Effector memory CD4-positive, alpha-beta T cell (primary cell): Measurements from ENCODE around the gene TTYH1.

Source experiments
- DNase-seq, 3 donors: peaks; one replicate each; pipeline ENCODE4 v3.0.0-alpha.2; 2020
- H3K27ac ChIP-seq: 2 replicates; pipeline ENCODE4 v1.7.0; 2013; ENCODE audit warnings: mild to moderate bottlenecking, low read length, moderate library complexity; ENCODE audit not compliant: insufficient read depth, poor library complexity, severe bottlenecking
- H3K27me3 ChIP-seq: replicated peaks from 2 replicates; pipeline ENCODE4 v1.7.0; 2013; ENCODE audit warnings: mild to moderate bottlenecking, low read length; ENCODE audit not compliant: insufficient read depth, control insufficient read depth, poor library complexity, severe bottlenecking
- H3K36me3 ChIP-seq: 2 replicates; pipeline ENCODE4 v1.7.0; 2013; ENCODE audit warnings: mild to moderate bottlenecking, low read length, moderate library complexity; ENCODE audit not compliant: control insufficient read depth, insufficient read depth
- H3K4me1 ChIP-seq: 2 replicates; pipeline ENCODE4 v1.7.0; 2013; ENCODE audit warnings: low read length, mild to moderate bottlenecking; ENCODE audit not compliant: control insufficient read depth, insufficient read depth, poor library complexity, severe bottlenecking
- H3K4me3 ChIP-seq: 2 replicates; pipeline ENCODE4 v1.7.0; 2013; ENCODE audit warnings: low read length, low read depth, mild to moderate bottlenecking; ENCODE audit not compliant: insufficient read depth, poor library complexity, severe bottlenecking
- H3K9me3 ChIP-seq: 2 replicates; pipeline ENCODE4 v1.7.0; 2013; ENCODE audit warnings: mild to moderate bottlenecking, low read length, moderate library complexity; ENCODE audit not compliant: control insufficient read depth

The TTYH1 gene

GRCh38 chr19:54428323-54429175 lies 13.3 kb downstream of the TTYH1 start:
- H3K27ac ChIP-seq: no peak overlapping the region
- no peaks in the 10 kb centered on the region for H3K9me3 ChIP-seq
- peaks cover 10% of the 10 kb centered on the region for H3K4me1 ChIP-seq
- H3K27me3 ChIP-seq: peaks cover 18% of the 10 kb centered on the region
- no peaks in the 10 kb centered on the region for H3K36me3 ChIP-seq
- no peak for DNase-seq
- no peak overlapping the region for H3K4me3 ChIP-seq

- no peak for DNase-seq
- Histone ChIP-seq H3K27ac (no peak overlapping the region), H3K4me1 (peaks cover 10% of the 10 kb centered on the region), H3K9me3 (no peaks in the 10 kb centered on the region), H3K36me3 (no peaks in the 10 kb centered on the region), H3K27me3 (peaks cover 18% of the 10 kb centered on the region), H3K4me3 (no peak overlapping the region)
These were observed 13.9 kb downstream of the TTYH1 start for GRCh38 chr19:54429176-54429495.

DNA sequence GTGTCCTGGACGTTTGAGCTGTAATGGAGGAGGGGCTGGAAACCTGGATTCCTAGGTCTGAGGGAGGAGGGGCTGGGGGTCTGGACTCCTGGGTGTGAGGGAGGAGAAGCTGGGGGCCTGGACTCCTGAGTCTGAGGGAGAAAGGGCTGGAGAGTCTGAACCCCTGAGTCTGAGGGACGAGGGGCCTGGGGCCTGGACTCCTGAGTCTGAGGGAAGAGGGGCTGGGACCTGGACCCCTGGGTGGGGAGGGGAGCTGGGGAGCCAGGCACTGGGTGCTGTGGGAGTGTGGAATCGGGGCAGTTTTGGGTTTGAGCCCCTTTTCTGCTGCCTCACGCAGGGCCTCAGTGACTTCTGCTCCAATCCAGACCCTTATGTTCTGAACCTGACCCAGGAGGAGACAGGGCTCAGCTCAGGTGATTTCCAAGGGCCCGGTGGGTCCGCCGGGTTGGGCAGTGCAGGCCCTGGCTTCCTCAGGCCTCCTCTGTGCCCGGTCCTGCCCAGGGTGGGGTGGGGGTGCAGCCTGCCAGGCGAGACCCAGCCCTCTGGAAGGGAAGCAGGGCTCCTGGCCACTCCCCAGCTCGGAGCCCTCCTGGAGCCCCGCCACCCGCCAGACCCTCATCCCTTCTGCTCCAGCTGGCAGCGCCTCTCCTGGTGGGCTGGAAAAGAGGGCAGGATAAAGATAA lies 14.4 kb downstream of the TTYH1 start:
- H3K4me1 ChIP-seq: peaks cover 10% of the 10 kb centered on the region

GRCh38 chr19:54430306-54431254 lies 15.3 kb downstream of the TTYH1 start:
- Histone ChIP-seq H3K27me3 (peaks cover 18% of the 10 kb centered on the region), H3K4me3 (peak overlapping the region; percentile 29), H3K36me3 (no peaks in the 10 kb centered on the region), H3K9me3 (no peaks in the 10 kb centered on the region), H3K27ac (no peak overlapping the region), H3K4me1 (peaks cover 13% of the 10 kb centered on the region)
- peak in 1 of 3 donors; percentile 17 for DNase-seq

More for the DNA sequence above, 14.4 kb downstream of the TTYH1 start:
- Histone ChIP-seq H3K27ac (no peak overlapping the region), H3K27me3 (peaks cover 18% of the 10 kb centered on the region), H3K9me3 (no peaks in the 10 kb centered on the region), H3K36me3 (no peaks in the 10 kb centered on the region), H3K4me3 (no peak overlapping the region)
- DNase-seq: no peak

GRCh38 chr19:54431255-54431838 lies 16.1 kb downstream of the TTYH1 start:
- Histone ChIP-seq H3K4me1 (peaks cover 13% of the 10 kb centered on the region), H3K9me3 (no peaks in the 10 kb centered on the region), H3K4me3 (no peak overlapping the region), H3K27me3 (peaks cover 18% of the 10 kb centered on the region), H3K27ac (no peak overlapping the region), H3K36me3 (peaks cover 3% of the 10 kb centered on the region)
- no peak for DNase-seq

DNA sequence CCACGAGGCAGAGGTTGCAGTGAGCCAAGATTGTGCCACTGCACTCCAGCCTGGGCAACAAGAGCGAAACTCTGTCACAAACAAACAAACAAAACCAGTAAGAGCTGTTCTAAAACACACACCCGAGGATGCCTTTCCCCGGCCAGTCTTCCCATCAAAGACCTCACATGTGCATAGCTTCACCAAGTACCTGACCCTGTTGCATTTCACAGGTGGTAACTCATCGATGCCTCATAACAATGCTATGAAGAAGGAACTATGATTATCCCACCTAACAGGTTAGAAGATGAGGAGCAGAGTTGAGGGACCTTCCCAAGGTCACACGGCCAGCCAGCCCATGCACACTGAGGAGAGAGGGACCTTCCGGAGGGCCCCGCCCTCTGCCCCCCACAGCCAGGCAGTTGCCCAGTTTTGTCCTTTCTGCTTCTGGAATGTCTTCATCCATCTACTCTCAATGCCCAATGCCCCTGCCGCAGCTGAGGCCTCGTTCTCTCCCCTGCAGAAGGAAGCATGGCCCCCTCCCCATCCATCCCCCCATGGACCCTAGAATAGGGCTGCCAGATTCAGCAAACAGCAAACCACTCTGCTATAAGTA lies 17.0 kb downstream of the TTYH1 start:
- Histone ChIP-seq H3K27me3 (peaks cover 18% of the 10 kb centered on the region), H3K36me3 (peaks cover 5% of the 10 kb centered on the region), H3K4me3 (no peak overlapping the region), H3K27ac (no peak overlapping the region), H3K4me1 (peaks cover 13% of the 10 kb centered on the region), H3K9me3 (no peaks in the 10 kb centered on the region)
- no peak for DNase-seq

DNA sequence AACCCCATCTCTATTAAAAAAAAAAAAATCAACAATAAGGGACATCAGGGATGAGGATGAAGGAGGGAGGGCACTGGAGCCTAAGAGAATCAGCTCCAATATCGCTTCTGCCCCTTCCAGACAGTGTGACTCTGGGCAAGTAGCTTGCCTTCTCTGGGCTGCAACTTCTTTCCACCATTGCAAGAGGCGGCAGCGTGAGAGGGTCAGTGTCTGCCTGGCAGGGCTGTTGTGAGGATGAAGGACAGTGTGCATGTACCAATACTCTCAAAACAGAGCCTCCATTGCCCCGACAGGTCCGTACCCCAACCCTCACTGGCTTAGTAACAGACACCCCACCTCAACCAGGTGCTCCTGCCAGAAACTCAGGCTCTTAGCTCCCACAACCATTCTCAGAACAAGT lies 18.4 kb downstream of the TTYH1 start:
- Histone ChIP-seq H3K36me3 (peaks cover 5% of the 10 kb centered on the region), H3K4me1 (peaks cover 13% of the 10 kb centered on the region), H3K27me3 (peaks cover 13% of the 10 kb centered on the region), H3K27ac (no peak overlapping the region), H3K4me3 (no peak overlapping the region), H3K9me3 (no peaks in the 10 kb centered on the region)
- no peak for DNase-seq

DNA sequence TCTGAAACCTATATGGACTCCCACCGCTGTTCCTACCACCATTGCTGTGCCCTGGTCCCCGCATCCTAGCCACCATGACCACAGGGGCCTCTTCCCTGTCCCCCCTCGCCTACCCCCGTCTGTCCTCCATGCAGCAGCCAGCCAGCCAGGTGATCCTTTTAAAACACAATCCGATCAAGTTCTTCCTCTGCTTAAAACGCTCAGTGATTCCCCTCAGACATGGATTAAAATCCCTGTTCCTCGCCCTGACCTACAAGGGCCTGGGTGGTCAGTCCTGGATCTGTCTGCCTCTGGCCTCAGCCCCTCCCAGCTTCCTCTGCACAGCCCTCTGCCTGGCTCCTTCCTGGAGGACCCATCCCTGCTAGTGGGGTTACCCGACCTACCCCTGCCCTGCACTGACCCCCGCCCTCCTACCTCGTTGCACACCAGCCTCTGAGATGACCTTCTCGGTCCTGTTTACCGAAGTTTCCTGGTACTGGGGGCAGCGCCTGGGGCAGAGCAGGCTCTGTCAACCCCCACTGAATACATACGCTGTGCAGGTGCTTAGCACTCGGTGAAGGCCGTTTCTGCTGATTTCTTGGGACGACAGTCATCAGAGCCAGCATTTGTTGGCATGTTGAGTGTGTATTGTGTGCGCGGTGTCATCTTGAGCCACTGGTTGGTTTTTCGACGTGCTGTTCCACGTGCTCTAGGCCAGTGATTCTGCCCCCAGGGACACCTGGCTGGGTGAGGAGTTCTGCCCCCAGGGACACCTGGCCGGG lies 19.0 kb downstream of the TTYH1 start:
- H3K4me1 ChIP-seq: peaks cover 13% of the 10 kb centered on the region

GRCh38 chr19:54434873-54435214 lies 19.6 kb downstream of the TTYH1 start:
- peaks cover 2% of the 10 kb centered on the region for H3K27me3 ChIP-seq
- H3K9me3 ChIP-seq: no peaks in the 10 kb centered on the region
- no peak overlapping the region for H3K27ac ChIP-seq
- no peak overlapping the region for H3K4me3 ChIP-seq
- no peak for DNase-seq
- H3K36me3 ChIP-seq: peaks cover 5% of the 10 kb centered on the region
- peaks cover 13% of the 10 kb centered on the region for H3K4me1 ChIP-seq

More for the DNA sequence above, 19.0 kb downstream of the TTYH1 start:
- Histone ChIP-seq H3K27ac (no peak overlapping the region), H3K36me3 (peaks cover 5% of the 10 kb centered on the region), H3K4me3 (no peak overlapping the region), H3K27me3 (peaks cover 7% of the 10 kb centered on the region), H3K9me3 (no peaks in the 10 kb centered on the region)
- DNase-seq: no peak
